GM21447 (cell line): ENCODE measurements around the gene THUMPD2.
"Not testable (repeated sequence)": the region's sequence is repeated elsewhere in the genome, so short reads cannot be mapped to it uniquely, and the experiment has no call there.

Experiments used
- ATAC-seq: cut with Tn5 transposase; IDR thresholded peaks from one replicate; pipeline ENCODE4 v1.9.1; 2021; ENCODE audit not compliant: unreplicated experiment

The THUMPD2 gene, protein sequence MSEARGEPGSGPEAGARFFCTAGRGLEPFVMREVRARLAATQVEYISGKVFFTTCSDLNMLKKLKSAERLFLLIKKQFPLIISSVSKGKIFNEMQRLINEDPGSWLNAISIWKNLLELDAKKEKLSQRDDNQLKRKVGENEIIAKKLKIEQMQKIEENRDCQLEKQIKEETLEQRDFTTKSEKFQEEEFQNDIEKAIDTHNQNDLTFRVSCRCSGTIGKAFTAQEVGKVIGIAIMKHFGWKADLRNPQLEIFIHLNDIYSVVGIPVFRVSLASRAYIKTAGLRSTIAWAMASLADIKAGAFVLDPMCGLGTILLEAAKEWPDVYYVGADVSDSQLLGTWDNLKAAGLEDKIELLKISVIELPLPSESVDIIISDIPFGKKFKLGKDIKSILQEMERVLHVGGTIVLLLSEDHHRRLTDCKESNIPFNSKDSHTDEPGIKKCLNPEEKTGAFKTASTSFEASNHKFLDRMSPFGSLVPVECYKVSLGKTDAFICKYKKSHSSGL

DNA sequence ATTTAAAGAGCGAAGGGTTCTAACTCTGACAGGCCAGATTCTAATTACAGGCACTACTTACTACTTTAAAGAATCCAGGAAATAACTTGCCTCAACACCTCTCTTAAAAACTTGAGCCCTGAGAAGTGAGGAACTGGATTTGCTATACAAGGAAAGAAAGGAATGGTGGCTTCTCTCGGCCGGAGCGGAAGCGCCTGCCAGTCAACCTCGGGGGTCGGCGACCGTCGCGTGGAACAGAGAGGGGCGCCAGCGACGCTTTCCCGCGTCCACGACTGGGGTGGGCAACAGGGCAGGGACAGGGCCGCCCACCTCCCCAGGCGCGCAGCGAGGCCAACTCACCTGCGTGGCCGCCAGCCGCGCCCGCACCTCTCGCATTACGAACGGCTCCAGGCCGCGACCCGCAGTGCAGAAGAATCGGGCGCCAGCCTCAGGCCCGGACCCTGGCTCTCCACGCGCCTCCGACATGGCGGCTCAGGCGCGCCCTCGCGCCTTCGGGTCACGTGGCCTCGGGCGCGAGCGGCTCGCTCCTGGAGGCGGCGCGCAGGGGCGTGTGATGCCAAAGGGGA lies at the start of gene THUMPD2:
Gene THUMPD2, minus strand, starts transcription at position 484 of the 566 bp plus-strand sequence. Its CDS starts 19 bp downstream, at position 465.
- ATAC-seq: peak; percentile 79

DNA sequence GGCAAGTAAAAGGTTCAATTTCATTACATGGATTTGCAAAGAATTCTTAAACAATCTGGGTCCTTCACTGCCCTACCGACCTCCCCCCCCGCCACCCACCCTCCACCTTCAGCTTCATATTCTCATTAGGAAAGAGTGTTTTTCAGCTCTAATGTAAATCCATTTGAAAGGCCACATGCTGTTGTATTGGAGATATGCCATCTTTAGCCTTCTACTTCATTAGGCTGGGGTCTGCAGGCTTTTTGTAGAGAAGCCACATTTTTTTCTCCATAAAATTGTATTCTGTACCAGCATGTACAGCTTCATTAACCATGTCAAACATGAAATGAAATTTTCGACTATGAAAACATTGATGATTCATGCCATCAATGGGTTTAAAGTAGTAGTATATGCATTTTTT lies 42.8 kb upstream of the THUMPD2 start:
- no peak for ATAC-seq

DNA sequence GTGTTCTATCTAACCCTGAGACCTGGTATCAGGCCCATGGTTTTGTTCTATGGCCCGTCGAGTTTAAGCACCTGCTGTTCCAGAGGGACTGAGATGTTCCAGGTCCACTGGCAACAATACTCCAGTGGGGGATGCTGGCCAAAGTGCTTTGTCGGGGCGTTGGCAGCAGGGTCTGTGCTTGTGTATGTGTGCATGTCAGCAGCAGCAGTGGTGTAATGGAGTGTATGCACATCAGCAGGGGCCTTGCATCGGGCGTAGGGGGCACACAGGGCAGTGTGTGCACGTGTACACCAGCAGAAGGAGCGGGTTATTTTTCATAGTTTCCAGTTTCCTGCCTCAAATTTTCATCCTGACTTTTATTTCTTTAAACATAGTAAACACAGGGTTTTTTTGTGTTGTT lies 37.8 kb upstream of the THUMPD2 start:
- no peak for ATAC-seq

DNA sequence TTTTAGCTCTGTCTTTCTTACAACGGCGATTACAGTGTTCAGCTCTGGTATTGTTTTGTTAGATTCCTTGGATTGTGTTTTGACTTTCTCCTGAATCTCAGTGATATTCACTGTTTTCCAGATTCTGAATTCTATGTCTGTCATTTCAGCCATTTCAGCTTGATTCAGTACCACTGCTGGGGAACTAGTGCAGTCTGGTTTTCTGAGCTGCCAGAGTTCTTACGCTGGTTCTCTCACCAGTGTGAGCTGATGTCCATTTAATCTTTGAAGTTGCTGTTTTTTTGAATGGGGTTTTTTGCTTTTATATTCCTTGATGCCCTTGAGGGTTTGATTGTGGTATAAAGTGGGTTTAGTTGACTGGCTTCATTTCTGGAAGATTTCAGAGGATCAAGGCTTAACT lies 37.4 kb upstream of the THUMPD2 start:
- no peak for ATAC-seq

DNA sequence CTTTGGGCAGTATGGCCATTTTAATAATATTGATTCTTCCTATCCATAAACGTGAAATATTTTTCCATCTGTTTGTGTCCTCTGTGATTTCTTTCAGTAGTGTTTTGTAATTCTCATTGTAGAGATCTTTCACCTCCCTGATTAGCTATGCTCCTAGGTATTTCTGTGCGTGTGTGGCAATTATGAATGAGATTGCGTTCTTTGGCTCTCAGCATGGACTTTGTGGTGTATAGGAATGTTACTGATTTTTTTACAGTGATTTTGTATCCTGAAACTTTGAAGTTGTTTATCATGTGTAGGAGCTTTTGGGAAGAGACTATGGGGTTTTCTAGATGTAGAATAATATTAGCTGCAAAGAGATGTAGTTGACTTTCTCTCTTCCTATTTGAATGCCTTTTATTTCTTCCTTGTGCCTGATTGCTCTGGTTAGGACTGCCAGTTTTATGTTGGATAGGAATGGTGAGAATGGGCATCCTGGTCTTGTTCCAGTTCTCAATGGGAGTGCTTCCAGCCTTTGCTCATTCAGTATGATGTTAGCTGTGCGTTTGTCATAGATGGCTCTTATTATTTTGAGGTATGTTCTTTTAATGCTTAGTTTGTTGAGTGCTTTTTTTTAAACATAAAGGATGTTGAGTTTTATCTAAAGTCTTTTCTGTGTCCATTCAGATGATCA lies 27.0 kb upstream of the THUMPD2 start:
- ATAC-seq: no peak

DNA sequence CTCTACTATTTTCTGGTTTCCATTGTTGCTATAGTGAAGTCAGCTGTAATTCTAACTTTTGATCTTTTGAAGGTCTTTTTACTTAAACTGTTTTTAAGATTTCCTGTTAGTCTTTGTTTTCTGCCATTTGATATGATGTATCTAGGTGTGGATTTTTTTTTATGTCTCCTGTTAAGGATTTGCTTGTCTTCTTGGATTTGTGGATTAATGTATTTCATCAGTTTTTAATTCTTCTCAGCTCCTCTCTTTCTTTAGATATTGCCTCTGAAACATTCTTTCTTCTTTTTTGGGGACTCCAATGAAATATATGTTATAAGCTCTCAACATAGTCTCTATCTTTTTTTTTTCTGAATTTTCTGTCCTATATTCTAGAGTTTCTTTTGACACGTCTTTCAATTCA lies 24.8 kb upstream of the THUMPD2 start:
- ATAC-seq: no peak

DNA sequence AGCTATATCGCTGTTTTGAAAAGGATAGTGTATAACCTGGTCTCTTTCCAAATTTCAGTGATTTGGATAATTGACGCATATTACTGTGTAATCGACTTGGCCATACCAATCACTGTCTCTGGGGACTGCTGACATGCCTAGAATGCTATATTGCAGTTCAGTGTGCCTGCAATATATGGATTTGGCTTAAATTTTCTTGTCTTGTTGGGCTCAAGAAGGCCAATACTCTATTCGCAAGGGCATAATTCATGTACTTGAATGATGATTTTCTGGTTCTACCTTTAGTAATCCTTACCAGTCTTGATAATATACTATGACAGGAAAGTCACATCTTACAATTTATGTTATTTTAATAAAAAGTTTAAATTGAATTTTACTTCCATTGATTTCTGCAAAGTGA lies 21.7 kb upstream of the THUMPD2 start:
- ATAC-seq: no peak

DNA sequence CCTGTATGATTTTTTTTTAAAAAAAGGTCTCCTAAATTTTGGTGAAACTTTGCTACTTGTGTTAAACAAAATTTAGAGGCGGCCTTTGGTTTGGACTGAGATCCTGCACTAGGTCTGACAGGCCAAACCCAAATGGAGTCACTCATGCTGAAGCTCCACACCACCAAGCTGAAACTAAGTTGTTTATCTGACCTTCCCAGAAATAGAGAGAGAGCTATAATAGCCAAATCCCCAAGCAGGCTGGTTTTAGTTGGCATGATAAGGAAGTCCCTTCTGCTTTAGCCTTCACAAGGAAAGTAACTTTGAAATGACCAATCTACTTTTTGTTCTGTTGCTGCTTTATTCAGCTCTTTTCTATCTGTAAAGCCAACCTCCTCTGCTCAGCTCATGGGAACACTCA lies 17.1 kb upstream of the THUMPD2 start:
- ATAC-seq: no peak

DNA sequence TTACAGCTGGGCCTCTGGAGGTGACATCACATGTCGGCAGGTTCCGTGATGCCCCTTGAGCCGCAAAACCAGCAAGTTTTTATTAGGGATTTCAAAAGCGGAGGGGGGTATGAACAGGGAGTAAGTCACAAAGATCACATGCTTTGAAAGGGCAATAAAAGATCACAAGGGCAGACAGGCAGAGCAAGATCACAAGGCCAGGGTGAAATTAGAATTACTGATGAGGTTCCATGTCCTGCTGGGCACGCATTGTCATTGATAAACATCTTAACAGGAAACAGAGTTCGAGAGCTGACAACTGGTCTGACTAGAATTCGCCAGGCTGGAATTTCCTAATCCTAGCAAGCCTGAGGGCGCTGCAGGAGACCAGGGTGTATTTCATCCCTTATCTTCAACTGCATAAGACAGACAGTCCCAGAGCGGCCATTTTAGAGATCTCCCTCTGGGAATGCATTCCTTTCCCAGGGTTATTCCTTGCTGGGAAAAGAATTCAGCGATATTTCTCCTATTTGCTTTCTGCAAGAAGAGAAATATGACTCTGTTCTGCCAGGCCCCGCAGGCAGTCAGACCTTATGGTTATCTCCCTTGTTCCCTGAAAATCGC lies 11.3 kb upstream of the THUMPD2 start:
- not testable (repeated sequence) for ATAC-seq

DNA sequence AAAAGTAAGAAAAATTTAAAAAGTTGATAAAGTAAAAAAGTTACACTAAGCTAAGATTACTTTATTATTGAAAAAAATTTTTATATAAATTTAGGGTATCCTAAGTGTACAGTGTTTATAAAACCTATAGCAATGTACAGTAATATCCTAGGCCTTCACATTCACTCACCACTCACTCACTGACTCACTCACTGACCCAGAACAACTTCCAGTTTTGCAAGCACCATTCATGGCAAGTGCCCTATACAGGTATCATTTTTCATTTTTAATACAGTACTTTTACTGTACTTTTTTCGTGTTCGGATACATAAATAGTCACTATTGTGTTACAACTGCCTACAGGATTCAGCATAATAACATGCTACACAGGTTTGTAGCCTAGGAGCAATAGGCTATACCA lies 8.9 kb upstream of the THUMPD2 start:
- ATAC-seq: no peak

DNA sequence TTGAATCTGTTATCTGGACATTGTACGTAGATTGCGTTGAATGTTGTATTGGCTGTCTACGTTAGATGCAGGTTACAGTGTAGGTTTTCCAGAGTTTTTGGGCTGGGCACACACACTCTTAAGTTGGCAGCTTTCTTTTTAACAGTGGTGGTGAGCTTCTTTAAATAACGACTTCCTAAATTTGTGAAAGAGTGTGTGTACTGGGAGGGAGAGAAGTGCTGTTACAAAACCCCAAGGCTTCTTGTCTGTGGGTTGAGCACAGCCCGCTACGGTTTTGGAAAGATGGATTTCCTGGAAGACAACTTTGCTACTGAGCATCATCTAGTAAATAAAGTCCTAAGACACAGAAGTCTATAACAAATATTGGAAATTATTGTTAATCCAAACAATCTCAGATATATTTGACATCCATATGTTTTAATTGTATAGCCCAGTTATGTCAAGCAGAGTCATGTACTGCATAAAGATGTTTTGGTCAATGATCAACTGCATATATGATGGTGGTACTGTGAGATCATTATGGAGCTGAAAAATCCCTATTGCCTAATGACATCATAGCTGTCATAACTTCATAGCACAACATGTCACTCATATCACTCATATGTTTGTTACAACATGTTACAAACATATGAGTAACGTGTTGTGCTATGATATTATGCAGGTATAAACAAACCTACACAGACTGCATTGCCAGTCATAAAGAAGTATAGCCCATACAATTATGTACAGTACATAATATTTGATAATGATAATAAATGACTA lies 7.9 kb upstream of the THUMPD2 start:
- no peak for ATAC-seq

DNA sequence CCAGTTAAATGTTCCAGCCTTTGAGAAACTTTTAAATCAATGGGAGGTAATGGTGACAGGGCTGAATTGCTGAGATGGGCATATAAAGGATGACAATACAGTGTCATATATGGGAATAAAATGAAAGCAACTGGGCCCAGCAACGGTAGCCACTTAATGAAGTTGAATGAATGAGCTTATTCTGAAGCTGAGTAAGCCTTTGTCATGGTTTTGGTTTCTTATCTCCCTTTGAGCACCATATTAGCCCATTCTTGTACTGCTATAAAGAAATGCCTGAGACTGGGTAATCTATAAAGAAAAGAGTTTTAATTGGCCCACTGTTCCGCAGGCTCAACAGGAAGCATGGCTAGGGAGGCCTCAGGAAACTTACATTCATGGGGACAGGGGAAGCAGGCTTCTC lies 3.5 kb upstream of the THUMPD2 start:
- no peak for ATAC-seq

DNA sequence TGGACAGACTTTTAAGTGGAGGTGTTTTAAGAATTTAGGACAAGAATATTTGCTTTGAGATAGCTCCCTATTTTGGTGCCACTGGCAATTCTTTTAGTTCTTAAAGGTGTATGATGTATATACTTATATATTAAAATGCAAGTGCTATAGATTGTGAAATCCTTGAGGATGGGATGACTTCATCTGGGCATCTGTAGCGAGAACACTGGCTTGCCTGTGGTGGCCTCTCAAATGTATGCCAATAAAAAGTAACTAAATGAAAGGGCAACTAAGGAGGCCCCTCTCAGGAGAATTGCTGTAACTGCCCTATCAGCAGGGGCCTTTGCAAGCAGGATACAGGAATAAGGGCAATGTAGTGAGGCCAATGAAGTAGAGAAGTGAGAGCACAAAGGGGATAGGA lies 2.6 kb upstream of the THUMPD2 start:
- no peak for ATAC-seq

DNA sequence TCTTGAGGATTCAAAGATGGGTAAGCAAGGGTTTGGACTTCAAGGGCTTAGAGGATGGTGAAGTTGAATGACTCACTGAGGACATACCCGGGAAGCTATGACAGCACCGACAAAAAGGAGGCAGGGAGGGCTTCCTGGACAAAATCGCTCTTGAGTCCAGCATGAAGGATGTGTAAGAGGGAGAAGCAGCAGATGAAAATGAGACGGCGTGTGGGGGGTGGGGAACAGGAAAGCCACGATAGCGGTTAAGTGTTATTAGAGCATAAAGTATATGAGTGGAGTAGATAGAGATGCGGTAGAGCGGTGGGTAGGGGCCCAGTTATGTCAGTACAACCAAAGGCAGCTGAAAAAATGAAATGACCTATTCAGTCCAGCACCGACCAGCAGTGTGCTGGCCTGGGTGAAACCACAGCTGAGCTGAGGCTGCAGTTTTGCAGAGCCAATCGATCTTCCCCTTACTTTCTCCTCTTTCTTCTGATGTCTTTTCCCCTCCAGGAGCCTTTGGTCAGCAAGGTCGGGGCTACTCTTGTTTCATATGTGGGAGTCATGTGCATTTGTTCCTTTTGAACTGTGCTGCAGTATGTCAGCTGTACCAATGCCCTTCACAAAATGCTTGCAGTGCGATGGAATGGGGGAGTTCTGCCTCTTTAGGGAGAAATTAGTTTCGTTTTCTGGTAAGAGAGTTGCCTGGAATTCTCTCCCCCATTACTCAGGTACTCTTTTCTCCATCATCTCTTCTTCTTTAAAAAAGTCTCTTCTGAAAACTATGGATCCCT lies 2.0 kb upstream of the THUMPD2 start:
- no peak for ATAC-seq

DNA sequence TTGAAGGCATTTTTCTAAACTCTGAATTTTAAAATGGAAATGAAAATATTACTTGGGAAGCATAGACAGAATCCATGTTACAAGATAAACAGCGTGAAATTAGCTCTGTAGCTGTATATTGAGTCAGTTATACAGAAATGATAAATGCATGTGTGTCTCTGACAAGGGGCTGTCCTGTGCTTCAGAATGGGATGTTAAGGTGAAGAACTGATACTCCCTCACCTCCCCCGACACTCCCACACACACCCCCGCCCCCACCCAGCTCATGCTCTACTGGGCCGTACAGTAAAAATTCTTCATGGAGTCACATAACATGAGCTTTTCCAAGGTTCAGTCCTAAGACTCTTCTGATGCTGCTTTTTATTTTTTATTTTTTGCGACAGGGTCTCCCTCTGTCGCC lies 869 bp upstream of the THUMPD2 start:
- no peak for ATAC-seq

DNA sequence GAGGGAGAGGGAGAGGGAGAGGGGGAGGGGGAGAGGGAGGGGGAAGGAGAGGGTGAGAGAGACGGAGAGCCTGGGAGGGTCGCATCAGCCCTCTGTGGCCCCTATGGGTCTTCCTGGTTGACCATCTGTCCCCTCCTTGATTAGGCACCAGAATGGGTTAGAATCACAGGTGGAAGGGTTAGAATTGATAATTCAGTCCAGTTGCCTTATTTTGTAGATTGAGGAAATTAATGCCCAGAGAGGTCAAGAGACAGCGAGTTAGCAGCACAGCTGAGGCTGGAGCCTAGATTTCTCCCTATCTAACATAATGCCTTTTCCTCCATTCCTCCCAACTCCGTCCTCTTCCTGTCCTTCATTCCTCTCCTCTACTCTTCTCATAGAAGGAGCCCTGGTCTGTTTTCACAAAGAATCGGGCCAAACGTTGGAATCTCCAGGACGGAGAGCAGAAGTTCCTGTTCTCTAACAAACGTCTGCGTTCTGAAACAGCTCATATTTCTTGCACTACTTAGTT lies 338 bp upstream of the THUMPD2 start:
- ATAC-seq: no peak

DNA sequence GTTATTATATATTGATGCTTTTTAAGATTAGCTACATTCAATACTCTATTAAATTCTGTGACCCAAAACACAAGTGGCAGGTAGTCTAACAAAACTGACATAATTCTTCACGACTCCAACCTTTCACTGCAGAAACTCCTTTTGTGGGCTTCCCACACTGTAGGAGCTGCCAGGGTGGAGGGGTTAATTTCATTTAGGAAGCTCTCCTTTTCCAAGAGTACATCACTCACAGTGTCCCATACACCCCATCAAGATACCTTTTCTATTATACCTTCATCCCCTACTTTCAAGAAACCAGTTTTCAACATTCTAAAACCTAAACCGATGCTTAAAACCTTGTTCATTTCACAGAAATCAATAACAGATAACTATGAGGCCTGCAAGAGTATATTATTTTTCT lies 825 bp downstream of the THUMPD2 start:
- ATAC-seq: no peak

DNA sequence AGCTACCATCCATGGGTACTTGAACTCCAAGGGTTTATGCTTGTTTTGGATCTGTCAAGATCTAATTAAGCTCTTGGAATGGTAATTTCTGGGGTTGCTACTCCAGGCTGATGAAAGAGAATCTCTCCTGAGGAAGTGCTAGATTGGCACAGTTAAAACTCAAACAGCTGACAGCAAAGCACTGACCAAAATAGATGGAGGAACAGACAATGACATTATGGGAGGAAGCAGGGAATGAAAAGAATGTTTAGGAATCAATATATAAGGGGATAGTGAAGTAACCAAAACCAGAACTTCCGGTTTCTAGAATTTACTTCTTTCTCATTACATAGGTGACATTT lies 6.3 kb downstream of the THUMPD2 start:
- ATAC-seq: no peak

DNA sequence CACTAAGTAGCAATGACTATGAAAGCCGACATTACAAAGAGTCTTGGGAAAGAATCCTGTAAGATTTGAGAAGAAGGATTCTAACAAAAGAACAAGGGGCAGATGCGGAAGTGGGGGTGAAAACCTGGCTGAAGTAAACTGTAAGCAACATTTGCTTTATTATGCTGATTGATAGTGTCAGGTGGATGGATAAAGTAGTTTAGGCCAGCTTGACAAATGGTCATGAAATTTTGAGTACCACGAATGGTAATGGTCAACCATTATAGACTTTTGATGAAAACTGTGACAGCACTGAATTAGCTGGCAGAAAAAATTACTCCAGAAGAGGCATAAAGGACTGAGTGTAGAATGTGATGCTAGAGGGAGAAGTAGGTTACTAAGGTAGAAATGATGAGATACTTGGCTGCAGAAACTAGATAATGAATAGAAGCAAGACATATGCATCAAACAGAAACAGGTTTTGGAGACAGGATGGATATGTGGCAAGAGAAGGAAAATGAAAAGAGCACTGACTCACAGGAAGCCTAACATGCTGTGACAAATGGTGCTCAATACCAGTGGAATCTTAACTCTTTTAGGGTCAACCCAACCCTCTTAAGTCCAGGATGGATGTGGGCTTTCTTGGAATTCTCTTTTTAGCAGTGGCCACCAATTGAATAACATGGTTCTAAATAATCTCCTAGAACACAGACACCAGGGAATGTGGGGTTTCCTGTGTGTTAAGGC lies 6.8 kb downstream of the THUMPD2 start:
- no peak for ATAC-seq
